Measurements from ENCODE around the gene NUP214. TPM values are rescaled to one million over a fixed set of nuclear protein-coding genes. Genes with fewer than 3 reads are reported as not detected.
A peak's percentile ranks its signal among the peaks of the same experiment; 100 is the strongest.

NUP214 gene
- total RNA-seq, 4 donors from 2014 or later: 27.4 to 78.3 (median 47.4) TPM

- no peak for ATAC-seq (ENCODE audit: low FRiP score)
- DNase-seq (ENCODE audit: low spot score): no peak
- no peak for TF ChIP-seq CTCF (IDR thresholded peaks at IDR 0.05)
Observed at GRCh38 chr9:131119600-131119999, 5.8 kb upstream of the NUP214 start.

DNA sequence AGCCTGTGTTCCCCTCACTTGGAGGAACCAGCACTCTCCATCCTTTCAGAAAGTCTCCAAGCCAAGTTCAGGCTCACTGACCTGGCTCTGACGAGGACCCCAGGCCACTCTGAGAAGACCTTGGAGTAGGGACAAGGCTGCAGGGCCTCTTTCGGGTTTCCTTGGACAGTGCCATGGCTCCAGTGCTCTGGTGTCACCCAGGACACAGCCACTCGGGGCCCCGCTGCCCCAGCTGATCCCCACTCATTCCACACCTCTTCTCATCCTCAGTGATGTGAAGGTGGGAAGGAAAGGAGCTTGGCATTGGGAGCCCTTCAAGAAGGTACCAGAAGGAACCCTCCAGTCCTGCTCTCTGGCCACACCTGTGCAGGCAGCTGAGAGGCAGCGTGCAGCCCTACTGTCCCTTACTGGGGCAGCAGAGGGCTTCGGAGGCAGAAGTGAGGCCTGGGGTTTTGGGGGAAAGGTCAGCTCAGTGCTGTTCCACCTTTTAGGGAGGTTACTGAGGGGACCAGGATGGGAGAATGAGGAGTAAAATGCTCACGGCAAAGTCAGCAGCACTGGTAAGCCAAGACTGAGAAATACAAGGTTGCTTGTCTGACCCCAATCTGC, 4.7 kb upstream of the NUP214 start:
- DNase-seq (ENCODE audit: low spot score): no peak
- ATAC-seq (ENCODE audit: low FRiP score): no peak
- TF ChIP-seq CTCF (IDR thresholded peaks at IDR 0.05): no peak

GRCh38 chr9:131121346-131121745, 4.0 kb upstream of the NUP214 start:
- no peak for DNase-seq (ENCODE audit: low spot score)

GRCh38 chr9:131122158-131122557, 3.2 kb upstream of the NUP214 start:
- DNase-seq (ENCODE audit: low spot score): no peak

More at GRCh38 chr9:131121346-131121745, 4.0 kb upstream of the NUP214 start:
- ATAC-seq (ENCODE audit: low FRiP score): no peak
- no peak for TF ChIP-seq CTCF (IDR thresholded peaks at IDR 0.05)

DNA sequence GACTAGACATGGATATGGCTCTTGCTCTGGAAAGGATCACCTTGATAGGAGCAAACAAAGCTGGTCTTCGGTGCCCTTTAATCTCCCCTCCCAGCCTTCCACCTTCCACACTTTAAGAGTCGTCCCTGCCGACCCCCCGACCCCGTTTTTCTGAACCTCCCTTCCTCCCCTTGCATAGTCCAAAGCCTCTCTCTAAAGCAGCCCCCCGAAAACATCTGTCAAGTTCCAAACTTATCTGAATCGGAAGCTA, 423 bp upstream of the NUP214 start:
- no peak for DNase-seq (ENCODE audit: low spot score)
- ATAC-seq (ENCODE audit: low FRiP score): peak; percentile 5
- no peak for TF ChIP-seq CTCF (IDR thresholded peaks at IDR 0.05)

More at GRCh38 chr9:131122158-131122557, 3.2 kb upstream of the NUP214 start:
- no peak for TF ChIP-seq CTCF (IDR thresholded peaks at IDR 0.05)
- no peak for ATAC-seq (ENCODE audit: low FRiP score)

DNA sequence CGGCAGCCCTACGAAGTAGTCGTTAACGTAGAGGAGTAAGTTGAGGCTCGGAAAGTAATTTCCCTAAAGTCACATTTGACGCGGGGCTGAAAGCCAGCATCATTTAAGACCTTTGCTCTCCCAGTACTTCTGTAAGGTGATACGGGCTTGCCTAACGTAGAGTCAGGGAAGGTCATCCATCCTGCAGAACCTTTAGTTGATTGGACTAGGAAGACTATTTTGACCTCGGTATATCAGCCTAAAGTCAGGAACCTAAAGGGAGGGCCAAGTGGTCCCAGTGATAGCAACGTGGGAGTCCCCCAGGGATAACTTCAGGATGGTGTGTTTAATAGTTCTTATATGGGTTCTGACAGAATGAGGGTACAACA, 657 bp downstream of the NUP214 start:
- no peak for DNase-seq (ENCODE audit: low spot score)

More for the DNA sequence above, 657 bp downstream of the NUP214 start:
- no peak for TF ChIP-seq CTCF (IDR thresholded peaks at IDR 0.05)
- no peak for ATAC-seq (ENCODE audit: low FRiP score)
